Pancreas (tissue), 10 donors: ENCODE measurements around the gene CCDC144A. TPM values are rescaled to one million over a fixed set of nuclear protein-coding genes. Genes with fewer than 3 reads are reported as not detected.
"Not testable (repeated sequence)": the region's sequence is repeated elsewhere in the genome, so short reads cannot be mapped to it uniquely, and the experiment has no call there.

Source experiments
- ATAC-seq, 4 donors: fragments of 200-7000 bp; cut with Tn5 transposase; one replicate each; pipeline versions ENCODE4 v1.8.0 to v1.9.1; 2020; ENCODE audit warnings: mild to moderate bottlenecking in 4 of 4, moderate library complexity in 4 of 4
- DNase-seq, 6 donors: peaks; one replicate each; pipeline ENCODE4 v3.0.0-alpha.2; 2020
- FAIRE-seq: peaks from 2 replicates; lab custom pipeline; 2012; peaks lifted over from hg19 to GRCh38; lab: Jason Lieb, UNC
- H3K27ac ChIP-seq, 4 donors: fragments of 200-600 bp; sonication (generic); 1 replicate in 3 of 4; 2 replicates in 1 of 4; pipeline versions ENCODE4 v1.5.0 to v1.8.0; 2020
- H3K27me3 ChIP-seq, 4 donors: fragments of 200-600 bp; one replicate each; pipeline ENCODE4 v1.8.0; 2021
- H3K36me3 ChIP-seq, 3 donors: fragments of 200-600 bp; sonication (generic) in 1 of 3; one replicate each; pipeline versions ENCODE4 v1.5.0 to v1.8.0; 2020 to 2021
- H3K4me1 ChIP-seq, 3 donors: fragments of 200-600 bp; one replicate each; pipeline ENCODE4 v1.8.0; 2021
- H3K4me3 ChIP-seq, 4 donors: fragments of 200-600 bp; sonication (generic) in 2 of 4; one replicate each; pipeline versions ENCODE4 v1.5.0 to v1.8.0; 2020 to 2021
- H3K9me3 ChIP-seq, 4 donors: fragments of 200-600 bp; one replicate each; pipeline ENCODE4 v1.8.0; 2021
- WGBS, 2 donors: extraction: QIAGEN DNeasy Blood & Tissue Kit; methylation state at CpG; one replicate each; pipeline ENCODE4 v1.1.7; 2013; 5-methylcytosine and 5-hydroxymethylcytosine counted together
- intact Hi-C, 3 donors: fragments of 100-400 bp; cut with DNase I; formaldehyde crosslinking; loops; one replicate each; pipeline versions ENCODE4 v1.11.1 to v1.14.2; 2022
- polyA plus RNA-seq, 2 donors: library from polyadenylated mRNA; stranded (reverse); fragments of 200-250 nt; gene quantifications; one replicate each; pipeline ENCODE4 v1.2.3, GENCODE V29; 2013
- total RNA-seq, 6 donors: library from RNA; stranded (reverse); fragmentation: NEBNext Ultra II Directional in 4 of 6; extraction: Animal tissue kit (Norgen Biotek cat#: 25700) in 4 of 6; gene quantifications; one replicate each; pipeline versions ENCODE4 v1.2.1 to v1.2.4, GENCODE V29; 2021 to 2023
- TF ChIP-seq, protein P1 (sequence below), 4 donors: fragments of 200-600 bp; sonication (generic) in 3 of 4; IDR thresholded peaks; one replicate each; pipeline versions ENCODE4 v1.5.0 to v1.8.0; 2021; ENCODE audit warnings: antibody characterized with exemption in 4 of 4
- donor health status: healthy with polysubstance abuse.
- donor health status: DM: no; HTN: no; CAD: no; lungs with moderate emphysema.
- donor health status: DM: no; HTN: no; CAD: no.
- donor health status: control.
- donor health status: control.
- donor health status: Bipolar disorder and iron deficiency.
- donor health status: DM: yes; HTN: yes; CAD: no.
- donor health status: DM: no; HTN: no; CAD: no.
- donor health status: DM: no; HTN: no; CAD: no.
- donor health status: DM: yes; HTN: yes; CAD: no.

CCDC144A gene
- total and polyA plus RNA-seq, 8 donors: 0.28 to 10.3 (median 2.4) TPM

GRCh38 chr17:16820979-16821543 lies 131.0 kb downstream of the CCDC144A start:
- H3K4me1 ChIP-seq: no peaks in the 10 kb centered on the region
- TF ChIP-seq, protein P1, sequence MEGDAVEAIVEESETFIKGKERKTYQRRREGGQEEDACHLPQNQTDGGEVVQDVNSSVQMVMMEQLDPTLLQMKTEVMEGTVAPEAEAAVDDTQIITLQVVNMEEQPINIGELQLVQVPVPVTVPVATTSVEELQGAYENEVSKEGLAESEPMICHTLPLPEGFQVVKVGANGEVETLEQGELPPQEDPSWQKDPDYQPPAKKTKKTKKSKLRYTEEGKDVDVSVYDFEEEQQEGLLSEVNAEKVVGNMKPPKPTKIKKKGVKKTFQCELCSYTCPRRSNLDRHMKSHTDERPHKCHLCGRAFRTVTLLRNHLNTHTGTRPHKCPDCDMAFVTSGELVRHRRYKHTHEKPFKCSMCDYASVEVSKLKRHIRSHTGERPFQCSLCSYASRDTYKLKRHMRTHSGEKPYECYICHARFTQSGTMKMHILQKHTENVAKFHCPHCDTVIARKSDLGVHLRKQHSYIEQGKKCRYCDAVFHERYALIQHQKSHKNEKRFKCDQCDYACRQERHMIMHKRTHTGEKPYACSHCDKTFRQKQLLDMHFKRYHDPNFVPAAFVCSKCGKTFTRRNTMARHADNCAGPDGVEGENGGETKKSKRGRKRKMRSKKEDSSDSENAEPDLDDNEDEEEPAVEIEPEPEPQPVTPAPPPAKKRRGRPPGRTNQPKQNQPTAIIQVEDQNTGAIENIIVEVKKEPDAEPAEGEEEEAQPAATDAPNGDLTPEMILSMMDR (IDR thresholded peaks at IDR 0.05): no peak
- no peak overlapping the region for H3K4me3 ChIP-seq
- H3K27ac ChIP-seq: no peak overlapping the region
- 54 to 57% methylated on average over 4 to 5 of the region's 7 CpGs for WGBS, 2 donors
- FAIRE-seq: no peak
- intact Hi-C loops: no loop called here
- H3K36me3 ChIP-seq: no peaks in the 10 kb centered on the region
- no peaks in the 10 kb centered on the region for H3K9me3 ChIP-seq
- ATAC-seq: no peak
- no peaks in the 10 kb centered on the region for H3K27me3 ChIP-seq
- no peak for DNase-seq

DNA sequence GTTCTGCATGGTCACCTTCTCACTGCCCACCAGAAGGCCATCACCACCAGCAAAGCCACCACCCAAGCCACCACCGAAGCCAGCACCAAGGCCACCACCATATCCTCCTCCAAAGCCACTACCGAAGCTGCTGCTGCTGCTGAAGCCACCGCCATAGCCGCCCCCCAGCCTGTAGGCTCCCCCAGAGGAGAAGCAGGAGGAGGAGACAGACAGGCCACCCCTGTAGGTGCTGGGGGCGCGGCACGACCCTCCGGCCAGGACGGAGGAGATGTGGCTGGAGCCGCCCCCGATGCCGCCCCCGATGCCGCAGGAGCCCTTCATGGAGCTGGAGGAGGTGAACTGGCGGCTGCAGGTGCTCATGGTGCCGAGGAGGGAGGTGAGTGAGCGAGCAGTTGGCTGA lies 132.1 kb downstream of the CCDC144A start:
- H3K4me1 ChIP-seq, ATAC-seq, H3K27ac ChIP-seq, H3K36me3 ChIP-seq, H3K27me3 ChIP-seq, FAIRE-seq, H3K9me3 ChIP-seq, DNase-seq, intact Hi-C loops, H3K4me3 ChIP-seq: not testable (repeated sequence)
- 62 to 80% methylated on average over 7 to 14 of the region's 17 CpGs for WGBS, 2 donors

DNA sequence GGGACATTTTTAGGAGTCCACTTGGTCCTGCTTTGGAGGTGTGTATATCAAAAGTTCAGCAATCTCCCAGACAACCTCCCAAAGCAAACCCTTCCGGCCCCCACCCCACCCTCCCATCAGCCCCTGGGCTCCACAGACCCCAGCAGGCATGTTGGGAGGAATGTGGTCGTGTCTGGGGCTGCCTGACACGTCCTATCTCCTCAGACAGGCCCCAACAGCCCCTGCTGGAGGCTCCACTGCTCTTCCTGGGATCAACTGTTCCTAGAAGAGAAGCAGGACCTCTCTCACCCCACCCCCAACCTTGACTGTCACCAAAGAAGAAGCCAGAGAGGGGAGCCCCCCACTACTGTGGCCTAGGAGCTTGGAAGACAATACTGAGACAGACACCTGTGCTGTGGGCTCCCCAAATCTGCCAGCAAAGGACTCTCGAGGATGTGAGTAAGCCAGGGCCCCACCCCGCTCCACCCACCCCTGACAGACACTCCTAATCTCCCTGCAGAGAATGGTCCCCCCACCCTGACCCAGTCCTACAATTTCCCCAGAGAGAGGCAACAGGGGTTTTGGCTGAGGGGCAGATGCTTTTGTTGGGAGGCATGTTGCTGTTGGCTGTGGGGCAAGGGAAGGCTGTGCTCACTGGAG lies 133.8 kb downstream of the CCDC144A start:
- H3K36me3 ChIP-seq, H3K27ac ChIP-seq, FAIRE-seq, H3K4me1 ChIP-seq, DNase-seq, H3K9me3 ChIP-seq, ATAC-seq, H3K27me3 ChIP-seq, H3K4me3 ChIP-seq, intact Hi-C loops: not testable (repeated sequence)
- 63% methylated on average over 4 of the region's 5 CpGs; no CpG with 5 or more reads in 1 of the 2 donors for WGBS, 2 donors

Other genes with a start within 250 kb of the CCDC144A start
- 1 to 10 TPM in 5 of 6 donors, under 1 TPM in 1; 0.95 to 2.7 (median 1.5) TPM for gene LRRC75A, start 198.0 kb upstream of the CCDC144A start, total RNA-seq
- 1 to 10 TPM; 2.3 to 4.0 TPM for gene LRRC75A, start 198.0 kb upstream of the CCDC144A start, polyA plus RNA-seq
- gene ZNF287, start 121.0 kb upstream of the CCDC144A start, total RNA-seq: 1 to 10 TPM; 1.9 to 4.8 (median 2.8) TPM
- gene ZNF287, start 121.0 kb upstream of the CCDC144A start, polyA plus RNA-seq: 1 to 10 TPM; 1.8 to 3.5 TPM
- gene ZNF624, start 36.4 kb upstream of the CCDC144A start, total RNA-seq: 1 to 10 TPM; 1.0 to 2.7 (median 1.7) TPM
- gene ZNF624, start 36.4 kb upstream of the CCDC144A start, polyA plus RNA-seq: 1 to 10 TPM in 1 of 2 donors, under 1 TPM in 1; 0.27 to 1.2 TPM